GM21360 (cell line): ENCODE data around the gene COL19A1.
"Not testable (repeated sequence)": the region's sequence is repeated elsewhere in the genome, so short reads cannot be mapped to it uniquely, and the experiment has no call there.

Experiments used
- ATAC-seq: cut with Tn5 transposase; IDR thresholded peaks from one replicate; pipeline ENCODE4 v1.9.1; 2021; ENCODE audit warnings: mild to moderate bottlenecking, moderate library complexity; ENCODE audit not compliant: unreplicated experiment

Gene COL19A1

GRCh38 chr6:69895396-69895795 lies 29.0 kb downstream of the COL19A1 start:
- no peak for ATAC-seq

GRCh38 chr6:69900869-69901268 lies 34.5 kb downstream of the COL19A1 start:
- no peak for ATAC-seq

- no peak for ATAC-seq
Observed at GRCh38 chr6:69901361-69901760, 35.0 kb downstream of the COL19A1 start.

GRCh38 chr6:69907981-69908498 lies 41.7 kb downstream of the COL19A1 start:
- no peak for ATAC-seq

GRCh38 chr6:69913361-69913760 lies 47.0 kb downstream of the COL19A1 start:
- no peak for ATAC-seq

GRCh38 chr6:69914015-69914485 lies 47.7 kb downstream of the COL19A1 start:
- no peak for ATAC-seq

- no peak for ATAC-seq
Observed at GRCh38 chr6:69915346-69915745, 49.0 kb downstream of the COL19A1 start.

- peak; percentile 65 for ATAC-seq
Observed at GRCh38 chr6:69917834-69918233, 51.5 kb downstream of the COL19A1 start.

GRCh38 chr6:69918813-69919475 lies 52.6 kb downstream of the COL19A1 start:
- no peak for ATAC-seq

- ATAC-seq = not testable (repeated sequence)
Observed at GRCh38 chr6:69921066-69921465, 54.7 kb downstream of the COL19A1 start.

- not testable (repeated sequence) for ATAC-seq
Observed at GRCh38 chr6:69921611-69922010, 55.3 kb downstream of the COL19A1 start.

GRCh38 chr6:69926745-69927144 lies 60.4 kb downstream of the COL19A1 start:
- no peak for ATAC-seq

- no peak for ATAC-seq
Observed at GRCh38 chr6:69933239-69933638, 66.9 kb downstream of the COL19A1 start.

- ATAC-seq = no peak
Observed at GRCh38 chr6:69935079-69935478, 68.7 kb downstream of the COL19A1 start.

- no peak for ATAC-seq
Observed at GRCh38 chr6:69936674-69937363, 70.5 kb downstream of the COL19A1 start.

GRCh38 chr6:69937402-69938136 lies 71.2 kb downstream of the COL19A1 start:
- no peak for ATAC-seq

- ATAC-seq = no peak
Observed at GRCh38 chr6:69942485-69942884, 76.1 kb downstream of the COL19A1 start.

GRCh38 chr6:69945192-69945591 lies 78.8 kb downstream of the COL19A1 start:
- ATAC-seq = no peak

GRCh38 chr6:69948479-69949114 lies 82.2 kb downstream of the COL19A1 start:
- ATAC-seq = no peak

- no peak for ATAC-seq
Observed at GRCh38 chr6:69953491-69953890, 87.1 kb downstream of the COL19A1 start.

- no peak for ATAC-seq
Observed at GRCh38 chr6:69954733-69955132, 88.4 kb downstream of the COL19A1 start.
